Measurements from ENCODE around the gene TOMT.
"Not testable (repeated sequence)": the region's sequence is repeated elsewhere in the genome, so short reads cannot be mapped to it uniquely, and the experiment has no call there.

TOMT gene

DNA sequence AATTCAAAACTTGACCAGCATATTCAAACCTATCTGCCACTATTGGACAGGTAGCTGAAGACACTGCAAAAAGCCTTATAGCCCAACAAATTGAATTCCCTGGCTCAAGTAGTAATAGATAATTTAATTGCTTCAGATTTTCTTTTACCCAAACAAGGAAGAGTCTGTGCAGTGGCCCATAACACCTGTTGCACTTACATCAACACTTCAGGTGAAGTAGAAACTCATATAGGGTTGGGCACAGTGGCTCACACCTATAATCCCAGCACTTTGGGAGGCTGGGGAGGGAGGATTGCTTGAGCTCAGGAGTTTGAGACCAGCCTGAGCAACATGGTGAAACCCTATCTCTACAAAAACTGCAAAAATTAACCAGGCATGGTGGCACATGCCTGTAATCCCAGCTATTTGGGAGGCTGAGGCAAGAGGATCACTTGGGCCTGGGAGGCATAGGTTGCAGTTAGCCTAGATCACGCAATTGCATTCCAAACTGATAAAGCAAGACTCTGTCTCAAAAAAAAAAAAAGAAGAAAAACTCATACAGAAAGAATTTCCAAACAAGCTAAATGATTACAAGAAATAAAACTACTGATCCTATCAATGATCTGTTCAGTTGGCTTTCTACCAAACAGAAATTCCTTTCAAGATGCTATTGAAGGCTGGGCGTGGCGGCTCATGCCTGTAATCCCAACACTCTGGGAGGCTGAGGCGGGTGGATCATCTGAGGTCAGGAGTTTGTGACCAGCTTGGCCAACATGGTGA, 39.3 kb downstream of the TOMT start:
- Mint-ChIP-seq H3K36me3 (ENCODE audit: low read depth) (no peaks in the 10 kb centered on the region), H3K27me3 (ENCODE audit: low read depth) (peaks cover 3% of the 10 kb centered on the region), H3K27ac (no peak overlapping the region), H3K9me3 (no peaks in the 10 kb centered on the region), H3K4me3 (no peak overlapping the region), H3K4me1 (ENCODE audit: low read depth) (peaks cover 25% of the 10 kb centered on the region)
- DNase-seq (ENCODE audit: low spot score) = no peak

DNA sequence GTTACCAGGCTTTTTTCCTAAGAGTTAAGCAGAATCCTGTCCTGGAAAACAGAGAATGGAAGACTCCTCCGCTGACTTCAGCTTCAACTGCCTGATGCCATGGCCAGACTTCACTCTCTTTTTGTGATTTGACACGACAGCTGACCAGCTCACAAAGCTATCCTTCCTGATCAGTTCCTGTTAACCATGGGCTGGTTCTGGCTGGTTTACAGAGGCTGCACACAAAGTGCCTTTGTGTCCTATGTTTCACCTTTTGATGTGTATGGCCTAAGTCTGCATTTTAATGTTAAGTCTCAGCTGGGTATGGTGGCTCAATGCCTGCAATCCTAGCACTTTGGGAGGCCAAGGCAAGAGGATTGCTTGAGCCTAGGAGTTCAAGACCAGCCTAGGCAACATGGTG, 40.9 kb downstream of the TOMT start:
- Mint-ChIP-seq H3K4me3 (no peak overlapping the region), H3K9me3 (no peaks in the 10 kb centered on the region), H3K4me1 (ENCODE audit: low read depth) (peaks cover 12% of the 10 kb centered on the region), H3K27me3 (ENCODE audit: low read depth) (peaks cover 7% of the 10 kb centered on the region), H3K36me3 (ENCODE audit: low read depth) (no peaks in the 10 kb centered on the region), H3K27ac (no peak overlapping the region)
- DNase-seq (ENCODE audit: low spot score) = no peak

DNA sequence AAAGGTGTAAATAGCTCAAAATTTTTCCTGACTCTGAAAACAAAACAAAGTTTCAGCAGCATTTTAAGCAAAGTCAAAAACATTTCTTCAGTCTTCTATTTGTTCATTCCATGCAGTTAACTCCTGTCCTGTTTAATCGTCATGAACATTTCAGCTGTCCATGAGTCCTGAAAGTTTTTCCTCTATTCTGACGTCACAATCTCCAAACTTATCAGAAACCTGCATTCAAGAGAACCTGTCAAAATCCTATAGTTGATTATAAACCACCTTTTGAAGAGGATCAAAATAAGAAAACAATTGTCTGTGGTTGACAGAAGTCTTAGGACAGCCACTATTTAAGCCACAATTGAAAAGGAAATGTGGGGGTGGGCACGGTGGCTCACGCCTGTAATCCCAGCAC, 45.2 kb downstream of the TOMT start:
- no peaks in the 10 kb centered on the region for H3K36me3 Mint-ChIP-seq (ENCODE audit: low read depth)
- H3K27ac Mint-ChIP-seq = no peak overlapping the region
- no peak overlapping the region for H3K4me3 Mint-ChIP-seq
- no peak for DNase-seq (ENCODE audit: low spot score)
- H3K4me1 Mint-ChIP-seq (ENCODE audit: low read depth) = no peaks in the 10 kb centered on the region
- H3K27me3 Mint-ChIP-seq (ENCODE audit: low read depth) = peaks cover 15% of the 10 kb centered on the region
- no peaks in the 10 kb centered on the region for H3K9me3 Mint-ChIP-seq

DNA sequence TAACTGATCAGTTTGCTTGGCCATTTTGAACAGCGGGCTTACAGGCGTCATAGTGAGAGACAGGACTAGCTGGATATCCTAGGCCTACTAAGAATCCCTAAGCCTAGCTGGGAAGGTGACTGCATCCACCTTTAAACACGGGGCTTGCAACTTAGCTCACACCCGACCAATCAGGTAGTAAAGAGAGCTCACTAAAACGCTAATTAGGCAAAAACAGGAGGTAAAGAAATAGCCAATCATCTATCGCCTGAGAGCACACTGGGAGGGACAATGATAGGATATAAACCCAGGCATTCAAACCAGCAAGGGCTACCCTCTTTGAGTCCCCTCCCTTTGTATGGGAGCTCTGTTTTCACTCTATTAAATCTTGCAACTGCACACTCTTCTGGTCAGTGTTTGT, 48.1 kb downstream of the TOMT start:
- not testable (repeated sequence) for H3K36me3 Mint-ChIP-seq (ENCODE audit: low read depth); H3K27ac Mint-ChIP-seq; H3K4me1 Mint-ChIP-seq (ENCODE audit: low read depth); DNase-seq (ENCODE audit: low spot score); H3K9me3 Mint-ChIP-seq; H3K4me3 Mint-ChIP-seq
- peaks cover 23% of the 10 kb centered on the region for H3K27me3 Mint-ChIP-seq (ENCODE audit: low read depth)

DNA sequence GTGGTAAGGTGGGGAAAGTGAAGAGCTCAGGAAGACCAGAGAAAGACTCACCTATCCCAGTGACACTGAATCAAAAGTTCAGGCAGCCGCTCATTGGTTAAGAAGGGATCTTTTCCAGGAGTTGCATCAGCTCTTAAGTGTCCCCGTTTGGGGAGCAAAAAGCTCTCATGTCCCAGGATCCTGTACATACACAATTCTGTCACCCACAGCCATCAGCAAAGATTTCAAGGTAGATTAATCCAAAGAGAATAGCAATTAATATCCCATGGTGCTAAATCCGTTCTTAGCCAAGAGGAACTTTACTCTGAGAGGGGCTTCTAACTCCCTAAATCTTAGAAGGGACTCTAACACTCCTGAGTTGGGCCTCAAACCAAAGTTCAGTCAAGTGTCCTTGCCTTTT, 49.1 kb downstream of the TOMT start:
- Mint-ChIP-seq H3K27me3 (ENCODE audit: low read depth) (peaks cover 28% of the 10 kb centered on the region), H3K4me1 (ENCODE audit: low read depth) (no peaks in the 10 kb centered on the region), H3K36me3 (ENCODE audit: low read depth) (no peaks in the 10 kb centered on the region), H3K27ac (no peak overlapping the region), H3K9me3 (no peaks in the 10 kb centered on the region), H3K4me3 (no peak overlapping the region)
- DNase-seq (ENCODE audit: low spot score) = no peak

DNA sequence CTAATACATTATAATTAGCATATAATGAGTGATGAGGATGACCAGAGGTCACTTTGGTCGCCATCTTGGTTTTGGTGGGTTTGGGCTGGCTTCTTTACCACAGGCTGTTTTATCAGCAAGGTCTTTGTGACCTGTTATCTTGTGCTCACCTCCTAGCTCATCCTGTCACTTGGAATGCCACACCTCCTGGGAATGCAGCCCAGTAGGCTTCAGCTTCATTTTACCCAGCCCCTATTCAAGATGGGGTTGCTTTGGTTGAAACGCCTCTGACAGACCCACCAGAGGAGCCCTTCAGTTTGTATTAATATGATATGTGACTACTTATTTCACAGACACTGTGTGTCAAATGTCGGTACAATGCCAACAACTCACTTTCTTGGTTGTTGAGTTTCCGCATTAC, 50.0 kb downstream of the TOMT start:
- Mint-ChIP-seq H3K27ac (no peak overlapping the region), H3K4me1 (ENCODE audit: low read depth) (no peaks in the 10 kb centered on the region), H3K4me3 (no peak overlapping the region), H3K36me3 (ENCODE audit: low read depth) (no peaks in the 10 kb centered on the region), H3K27me3 (ENCODE audit: low read depth) (peaks cover 34% of the 10 kb centered on the region), H3K9me3 (no peaks in the 10 kb centered on the region)
- no peak for DNase-seq (ENCODE audit: low spot score)

DNA sequence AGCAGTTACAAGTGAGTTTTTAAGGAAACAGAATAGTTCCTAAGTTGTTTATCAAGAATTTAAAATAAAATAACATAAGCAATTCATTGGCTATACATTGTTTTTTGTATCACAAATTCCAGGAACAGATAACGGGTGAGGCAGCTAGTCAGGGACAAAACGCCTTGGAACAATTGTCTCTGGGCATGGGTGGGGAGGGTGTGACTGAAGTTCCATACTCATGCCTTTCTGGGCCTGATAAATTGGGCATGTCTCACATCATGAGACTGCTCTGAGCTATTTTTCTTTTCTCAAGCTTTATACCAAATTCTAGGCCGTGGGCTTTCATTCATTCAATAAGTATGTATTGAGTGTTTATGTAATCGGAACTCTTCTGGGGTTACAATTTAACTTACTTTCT, 51.4 kb downstream of the TOMT start:
- H3K36me3 Mint-ChIP-seq (ENCODE audit: low read depth) = no peaks in the 10 kb centered on the region
- H3K27me3 Mint-ChIP-seq (ENCODE audit: low read depth) = peaks cover 38% of the 10 kb centered on the region

More for the DNA sequence above, 51.4 kb downstream of the TOMT start:
- DNase-seq (ENCODE audit: low spot score) = no peak
- Mint-ChIP-seq H3K9me3 (no peaks in the 10 kb centered on the region), H3K4me1 (ENCODE audit: low read depth) (no peaks in the 10 kb centered on the region), H3K27ac (no peak overlapping the region), H3K4me3 (no peak overlapping the region)

All from T-helper 2 cell treated with Interferon-gamma antibody and Interleukin-4, amounts not matched to agents 5 μg/mL and 100 μg/mL, for 36 hours (primary cell).